ENCODE results near the gene AGFG2. TPM values are rescaled to one million over a fixed set of nuclear protein-coding genes. Genes with fewer than 3 reads are reported as not detected.
"Not testable (repeated sequence)": the region's sequence is repeated elsewhere in the genome, so short reads cannot be mapped to it uniquely, and the experiment has no call there.

AGFG2 gene
- total RNA-seq, 2 experiments from 2014 or later, result 61.4 to 82.5 TPM

DNA sequence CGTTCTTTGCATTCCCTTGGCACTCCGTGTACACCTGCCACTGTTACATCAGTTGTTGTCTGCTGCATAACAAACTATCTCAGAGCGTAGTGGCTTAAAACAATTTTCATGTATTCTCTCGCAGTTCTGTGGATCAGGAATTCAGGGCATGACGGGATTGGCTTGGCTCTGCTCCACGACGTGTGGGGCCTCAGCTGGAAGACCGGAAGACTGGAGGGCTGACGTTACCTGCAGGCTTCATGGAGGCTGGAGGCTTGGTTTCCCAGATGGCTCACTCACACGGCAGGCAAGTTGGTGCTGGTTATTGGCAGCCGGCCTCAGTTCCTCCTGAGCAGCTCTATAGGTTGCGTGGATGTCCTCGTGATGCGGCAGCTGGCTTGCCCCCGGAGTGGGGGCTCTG is 29.8 kb upstream of the AGFG2 start:
- ATAC-seq, result no peak
- CTCF ChIA-PET, result interaction anchor here (0.9 kb wide), 1 partner anchor 16 kb away, joined by 4 read pairs; no protein-coding TSS in a partner anchor

GRCh38 chr7:100510437-100511239 is 28.4 kb upstream of the AGFG2 start:
- CTCF ChIA-PET, result interaction anchor here (0.6 to 0.7 kb wide), 2 partner anchors 14 to 1064 kb away, joined by 3 read pairs; no protein-coding TSS in a partner anchor
- no peak for ATAC-seq
- peaks cover 6% of the 10 kb centered on the region for H3K4me1 Mint-ChIP-seq

More for the DNA sequence above, 29.8 kb upstream of the AGFG2 start:
- no peaks in the 10 kb centered on the region for H3K36me3 Mint-ChIP-seq
- peaks cover 10% of the 10 kb centered on the region for H3K27me3 Mint-ChIP-seq
- no peak overlapping the region for H3K27ac Mint-ChIP-seq
- no peak for DNase-seq
- H3K9me3 Mint-ChIP-seq (ENCODE audit: low read depth), result no peaks in the 10 kb centered on the region
- H3K4me1 Mint-ChIP-seq, result no peaks in the 10 kb centered on the region
- no peak overlapping the region for H3K4me3 Mint-ChIP-seq

DNA sequence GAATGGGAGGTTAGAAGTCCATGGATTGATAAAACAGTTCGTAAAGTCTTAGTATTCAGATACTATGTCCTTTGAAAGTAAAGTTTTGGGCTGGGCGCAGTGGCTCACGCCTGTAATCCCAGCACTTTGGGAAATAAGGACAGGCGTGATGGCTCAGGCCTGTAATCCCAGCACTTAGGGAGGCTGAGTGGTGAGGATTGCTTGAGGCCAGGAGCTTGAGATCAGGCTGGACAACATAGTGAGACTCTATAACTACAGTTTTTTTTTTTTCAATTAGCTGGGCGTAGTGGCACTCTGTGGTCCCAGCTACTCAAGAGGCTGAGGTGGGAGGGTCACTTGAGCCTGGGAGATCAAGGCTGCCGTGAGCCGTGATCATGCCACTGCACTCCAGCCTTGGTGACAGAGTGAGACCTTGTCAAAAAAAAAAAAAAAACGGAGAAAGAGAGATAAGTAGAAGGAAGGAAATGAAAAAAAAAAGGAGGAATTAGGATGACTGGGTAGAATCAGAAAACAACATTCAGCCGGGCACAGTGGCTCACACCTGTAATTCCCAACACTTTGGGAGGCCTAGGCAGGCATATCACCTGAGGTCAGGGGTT is 25.7 kb upstream of the AGFG2 start:
- Mint-ChIP-seq H3K4me3 (no peak overlapping the region), H3K27me3 (peaks cover 8% of the 10 kb centered on the region), H3K9me3 (ENCODE audit: low read depth) (no peaks in the 10 kb centered on the region), H3K27ac (no peak overlapping the region), H3K36me3 (no peaks in the 10 kb centered on the region), H3K4me1 (peaks cover 20% of the 10 kb centered on the region)
- no peak for DNase-seq
- no peak for ATAC-seq
- CTCF ChIA-PET, result interaction anchor here (1.3 kb wide), 1 partner anchor 30 kb away, joined by 3 read pairs; no protein-coding TSS in a partner anchor

More at GRCh38 chr7:100510437-100511239, 28.4 kb upstream of the AGFG2 start:
- no peaks in the 10 kb centered on the region for H3K36me3 Mint-ChIP-seq
- no peak overlapping the region for H3K4me3 Mint-ChIP-seq
- H3K27me3 Mint-ChIP-seq, result peaks cover 10% of the 10 kb centered on the region
- DNase-seq, result no peak
- H3K9me3 Mint-ChIP-seq (ENCODE audit: low read depth), result no peaks in the 10 kb centered on the region
- H3K27ac Mint-ChIP-seq, result no peak overlapping the region

DNA sequence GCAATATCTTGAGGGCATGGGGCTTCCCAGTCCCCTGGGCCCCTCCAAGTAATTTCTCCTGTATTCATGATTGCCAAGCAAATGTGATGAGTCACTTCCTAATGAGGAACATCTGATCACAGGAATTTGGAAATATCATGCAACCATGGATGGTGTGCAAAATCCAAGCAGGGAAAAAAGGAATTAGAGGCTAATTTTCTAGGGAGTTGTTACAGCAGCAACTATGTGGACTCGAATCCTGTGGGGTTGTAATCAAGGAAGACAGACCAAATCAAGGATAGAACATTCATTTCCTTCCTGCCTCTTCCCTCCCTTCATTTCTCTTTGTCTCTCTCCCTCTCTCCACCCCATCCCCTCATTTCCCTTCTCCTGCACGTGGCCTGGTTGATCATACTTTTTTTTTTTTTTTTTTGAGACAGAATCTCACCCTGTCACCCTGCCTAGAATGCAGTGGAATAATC is 23.9 kb upstream of the AGFG2 start:
- no peak overlapping the region for H3K4me3 Mint-ChIP-seq
- peaks cover 8% of the 10 kb centered on the region for H3K27me3 Mint-ChIP-seq
- CTCF ChIA-PET, result interaction anchor here (1.5 to 2.1 kb wide), 2 partner anchors 9 to 20 kb away, joined by 5 to 8 read pairs; no protein-coding TSS in a partner anchor
- no peaks in the 10 kb centered on the region for H3K36me3 Mint-ChIP-seq
- H3K27ac Mint-ChIP-seq, result no peak overlapping the region
- peaks cover 20% of the 10 kb centered on the region for H3K4me1 Mint-ChIP-seq
- no peak for DNase-seq
- ATAC-seq, result no peak
- no peaks in the 10 kb centered on the region for H3K9me3 Mint-ChIP-seq (ENCODE audit: low read depth)

DNA sequence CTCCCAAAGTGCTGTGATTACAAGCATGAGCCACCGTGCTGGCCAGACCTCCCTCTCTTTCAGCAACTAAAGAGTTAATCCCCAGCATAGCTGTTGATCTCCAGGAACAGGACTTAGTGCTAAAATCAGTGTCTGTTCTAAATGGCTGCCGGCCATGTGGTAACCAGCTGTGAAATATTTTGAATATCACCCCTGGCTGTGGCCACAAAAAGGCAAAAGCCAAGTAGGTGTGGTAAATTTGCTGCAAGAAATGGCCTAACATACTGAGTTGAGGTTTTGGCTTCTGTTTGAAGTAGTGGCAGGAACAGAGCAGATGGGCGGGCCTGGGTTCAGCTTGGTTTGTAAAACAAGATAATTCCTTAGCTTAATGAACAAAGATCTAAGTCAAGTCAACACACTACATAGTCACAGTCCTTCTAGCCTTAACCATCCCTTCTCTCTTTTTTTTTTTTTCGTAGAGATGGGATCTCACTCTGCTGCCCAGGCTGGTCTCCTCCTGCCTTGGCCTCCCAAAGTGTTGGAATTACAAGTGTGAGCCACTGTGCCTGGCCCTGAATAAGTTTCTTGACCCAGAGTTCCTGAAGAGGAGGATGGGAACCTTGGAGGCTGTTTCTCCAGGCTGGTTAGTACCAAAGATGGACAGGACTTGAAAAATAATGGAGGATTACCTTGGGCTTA is 22.7 kb upstream of the AGFG2 start:
- Mint-ChIP-seq H3K27ac (peak overlapping the region; percentile 71), H3K4me1 (peaks cover 20% of the 10 kb centered on the region), H3K27me3 (peaks cover 5% of the 10 kb centered on the region), H3K4me3 (no peak overlapping the region), H3K9me3 (ENCODE audit: low read depth) (no peaks in the 10 kb centered on the region), H3K36me3 (no peaks in the 10 kb centered on the region)
- CTCF ChIA-PET, result interaction anchor here (0.8 to 2.1 kb wide), 14 partner anchors 10 to 96 kb away, joined by 3 to 9 read pairs (median 3); partner anchors contain the start of gene AGFG2
- ATAC-seq, result peak; percentile 87
- peak; percentile 82 for DNase-seq

- Mint-ChIP-seq H3K27me3 (peaks cover 5% of the 10 kb centered on the region), H3K4me1 (peaks cover 20% of the 10 kb centered on the region), H3K9me3 (ENCODE audit: low read depth) (no peaks in the 10 kb centered on the region), H3K36me3 (no peaks in the 10 kb centered on the region), H3K4me3 (no peak overlapping the region), H3K27ac (no peak overlapping the region)
- ATAC-seq (no peak), DNase-seq (no peak)
- CTCF ChIA-PET, result interaction anchor here (0.9 to 1.4 kb wide), 7 partner anchors 32 to 115 kb away, joined by 3 to 5 read pairs (median 3); no protein-coding TSS in a partner anchor
Observed at GRCh38 chr7:100517305-100517704, 21.7 kb upstream of the AGFG2 start.

GRCh38 chr7:100519580-100519979 is 19.4 kb upstream of the AGFG2 start:
- CTCF ChIA-PET, result interaction anchor here (0.5 kb wide), 1 partner anchor 16 kb away, joined by 3 read pairs; no protein-coding TSS in a partner anchor
- DNase-seq (no peak), ATAC-seq (no peak)
- H3K4me3 Mint-ChIP-seq, result no peak overlapping the region
- H3K27ac Mint-ChIP-seq, result no peak overlapping the region
- H3K4me1 Mint-ChIP-seq, result peaks cover 20% of the 10 kb centered on the region
- H3K36me3 Mint-ChIP-seq, result no peaks in the 10 kb centered on the region
- no peaks in the 10 kb centered on the region for H3K9me3 Mint-ChIP-seq (ENCODE audit: low read depth)
- H3K27me3 Mint-ChIP-seq, result no peaks in the 10 kb centered on the region

GRCh38 chr7:100520138-100520537 is 18.9 kb upstream of the AGFG2 start:
- DNase-seq (no peak), ATAC-seq (no peak)
- CTCF ChIA-PET, result interaction anchor here (0.5 kb wide), 1 partner anchor 16 kb away, joined by 3 read pairs; no protein-coding TSS in a partner anchor
- Mint-ChIP-seq H3K27ac (no peak overlapping the region), H3K4me1 (peaks cover 18% of the 10 kb centered on the region), H3K4me3 (no peak overlapping the region), H3K27me3 (no peaks in the 10 kb centered on the region), H3K9me3 (ENCODE audit: low read depth) (no peaks in the 10 kb centered on the region), H3K36me3 (no peaks in the 10 kb centered on the region)

GRCh38 chr7:100521076-100521475 is 17.9 kb upstream of the AGFG2 start:
- Mint-ChIP-seq H3K9me3 (ENCODE audit: low read depth) (no peaks in the 10 kb centered on the region), H3K4me3 (no peak overlapping the region), H3K36me3 (no peaks in the 10 kb centered on the region), H3K27me3 (no peaks in the 10 kb centered on the region), H3K4me1 (peaks cover 9% of the 10 kb centered on the region), H3K27ac (no peak overlapping the region)
- CTCF ChIA-PET, result no interaction called here
- ATAC-seq, result no peak
- no peak for DNase-seq

- H3K9me3 Mint-ChIP-seq (ENCODE audit: low read depth); DNase-seq; CTCF ChIA-PET; H3K36me3 Mint-ChIP-seq; H3K4me1 Mint-ChIP-seq; H3K27ac Mint-ChIP-seq; ATAC-seq; H3K27me3 Mint-ChIP-seq; H3K4me3 Mint-ChIP-seq: not testable (repeated sequence)
Observed at GRCh38 chr7:100521909-100522593, 17.0 kb upstream of the AGFG2 start.

DNA sequence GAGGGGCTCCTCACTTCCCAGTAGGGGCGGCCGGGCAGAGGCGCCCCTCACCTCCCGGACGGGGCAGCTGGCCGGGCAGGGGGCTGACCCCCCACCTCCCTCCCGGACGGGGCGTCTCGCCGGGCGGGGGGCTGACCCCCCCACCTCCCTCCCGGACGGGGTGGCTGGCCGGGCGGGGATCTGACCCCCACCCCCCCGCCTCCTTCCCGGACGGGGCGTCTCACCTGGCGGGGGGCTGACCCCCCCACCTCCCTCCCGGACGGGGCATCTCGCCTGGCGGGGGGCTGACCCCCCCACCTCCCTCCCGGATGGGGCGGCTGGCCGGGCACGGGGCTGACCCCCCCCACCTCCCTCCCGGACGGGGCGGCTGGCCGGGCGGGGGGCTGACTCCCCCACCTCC is 15.8 kb upstream of the AGFG2 start:
- H3K27me3 Mint-ChIP-seq; H3K9me3 Mint-ChIP-seq (ENCODE audit: low read depth); H3K27ac Mint-ChIP-seq; CTCF ChIA-PET; H3K4me1 Mint-ChIP-seq; DNase-seq; H3K4me3 Mint-ChIP-seq; H3K36me3 Mint-ChIP-seq; ATAC-seq: not testable (repeated sequence)

- H3K9me3 Mint-ChIP-seq (ENCODE audit: low read depth), result not testable (repeated sequence)
Observed at GRCh38 chr7:100528108-100528866, 10.7 kb upstream of the AGFG2 start.

More at GRCh38 chr7:100528108-100528866, 10.7 kb upstream of the AGFG2 start:
- DNase-seq, H3K4me3 Mint-ChIP-seq, H3K4me1 Mint-ChIP-seq, ATAC-seq, H3K27ac Mint-ChIP-seq, H3K27me3 Mint-ChIP-seq, H3K36me3 Mint-ChIP-seq: not testable (repeated sequence)
- CTCF ChIA-PET, result interaction anchor here (0.6 to 1.3 kb wide), 4 partner anchors 10 to 87 kb away, joined by 3 to 5 read pairs (median 4); partner anchors contain the start of gene AGFG2
